Activated T-cell treated with anti-CD3 and anti-CD28 coated beads, Interleukin-2, amount 50 U/mL, for 4 hours (primary cell): ENCODE measurements around the gene VARS1. TPM values are rescaled to one million over a fixed set of nuclear protein-coding genes. Genes with fewer than 3 reads are reported as not detected.

Experiments
- ATAC-seq, 2 donors: fragments of 200-7000 bp; cut with Tn5 transposase; one replicate each; pipeline ENCODE4 v1.10.0; 2021
- DNase-seq: peaks from one replicate; pipeline ENCODE4 v3.0.0-alpha.2; 2020
- H3K27me3 Mint-ChIP-seq: one replicate; pipeline ENCODE4 v1.8.0; 2021; ENCODE audit warnings: low read depth, mixed read lengths
- H3K36me3 Mint-ChIP-seq: one replicate; pipeline ENCODE4 v1.8.0; 2022; ENCODE audit warnings: mixed read lengths; ENCODE audit not compliant: insufficient read depth
- H3K4me1 Mint-ChIP-seq: one replicate; pipeline ENCODE4 v1.8.0; 2021; ENCODE audit warnings: low read depth, mixed read lengths
- H3K4me3 Mint-ChIP-seq: one replicate; pipeline ENCODE4 v1.8.0; 2021; ENCODE audit warnings: mild to moderate bottlenecking, moderate library complexity, mixed read lengths
- H3K9me3 Mint-ChIP-seq: one replicate; pipeline ENCODE4 v1.8.0; 2021; ENCODE audit warnings: mixed read lengths
- total RNA-seq, 3 donors: library from RNA; stranded (reverse); gene quantifications; one replicate each; pipeline ENCODE4 v1.2.1, GENCODE V29; 2021

VARS1 gene
- total RNA-seq, 3 donors from 2014 or later, result 231 to 263 (median 234) TPM

DNA sequence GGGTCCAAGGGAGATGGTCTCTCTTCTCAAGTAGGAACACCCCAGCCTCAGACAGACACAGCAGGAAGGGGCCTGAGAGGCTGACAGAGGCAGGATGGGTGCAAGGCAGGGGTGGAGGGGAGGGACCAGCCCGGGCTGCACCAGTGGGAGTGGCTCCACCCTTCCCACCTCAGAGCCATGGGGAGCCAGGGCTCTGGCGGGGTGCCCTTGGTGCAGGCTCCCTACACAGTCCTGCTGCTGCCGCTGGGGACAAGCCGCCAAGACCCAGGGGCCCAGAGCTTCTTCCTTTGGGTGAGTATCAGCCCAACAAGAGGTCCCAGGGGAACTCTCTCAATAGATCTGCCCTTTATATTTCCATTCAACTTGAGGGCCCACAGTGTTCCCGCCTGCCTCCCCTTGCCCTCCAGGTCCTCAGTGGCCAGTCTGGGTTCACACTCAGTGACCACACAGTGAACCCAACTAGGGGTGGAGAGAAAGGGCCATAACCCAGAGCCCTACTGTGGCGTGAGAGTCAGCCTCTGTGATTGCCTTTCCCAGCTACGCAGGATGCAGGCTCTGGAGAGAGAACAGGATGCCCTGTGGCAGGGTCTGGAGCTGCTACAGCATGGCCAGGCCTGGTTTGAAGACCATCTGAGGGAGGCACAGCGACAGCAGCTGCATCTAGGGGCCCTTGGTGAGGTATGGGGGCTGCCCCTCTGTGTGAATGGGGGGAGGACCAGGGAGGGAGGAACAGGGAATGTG lies 32.5 kb downstream of the VARS1 start:
- ATAC-seq, result no peak
- Mint-ChIP-seq H3K4me3 (no peak overlapping the region), H3K4me1 (peaks cover 2% of the 10 kb centered on the region), H3K9me3 (no peaks in the 10 kb centered on the region), H3K36me3 (peaks cover 22% of the 10 kb centered on the region), H3K27me3 (no peaks in the 10 kb centered on the region)
- DNase-seq, result no peak

DNA sequence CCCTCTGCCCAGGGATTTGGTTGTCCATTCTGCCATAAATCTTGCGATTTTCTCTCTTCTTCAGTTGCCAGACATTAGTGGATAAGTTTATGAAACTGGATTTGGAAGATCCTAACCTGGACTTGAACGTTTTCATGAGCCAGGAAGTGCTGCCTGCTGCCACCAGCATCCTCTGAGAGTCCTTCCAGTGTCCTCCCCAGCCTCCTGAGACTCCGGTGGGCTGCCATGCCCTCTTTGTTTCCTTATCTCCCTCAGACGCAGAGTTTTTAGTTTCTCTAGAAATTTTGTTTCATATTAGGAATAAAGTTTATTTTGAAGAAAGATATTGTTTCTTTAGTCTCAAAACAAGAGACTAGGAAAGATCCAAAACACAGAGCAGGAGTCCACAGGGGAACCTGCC lies 33.2 kb downstream of the VARS1 start, which contains the start of gene SAPCD1:
Gene SAPCD1 (plus strand): TSS at position 301 of the 400 bp plus-strand sequence. CDS start 399 bp downstream, outside the sequence.
- Mint-ChIP-seq H3K4me1 (peaks cover 2% of the 10 kb centered on the region), H3K36me3 (peaks cover 22% of the 10 kb centered on the region), H3K9me3 (no peaks in the 10 kb centered on the region), H3K4me3 (no peak within 1 kb of the TSS), H3K27me3 (no peaks in the 10 kb centered on the region)
- DNase-seq, result no peak
- no peak for ATAC-seq

DNA sequence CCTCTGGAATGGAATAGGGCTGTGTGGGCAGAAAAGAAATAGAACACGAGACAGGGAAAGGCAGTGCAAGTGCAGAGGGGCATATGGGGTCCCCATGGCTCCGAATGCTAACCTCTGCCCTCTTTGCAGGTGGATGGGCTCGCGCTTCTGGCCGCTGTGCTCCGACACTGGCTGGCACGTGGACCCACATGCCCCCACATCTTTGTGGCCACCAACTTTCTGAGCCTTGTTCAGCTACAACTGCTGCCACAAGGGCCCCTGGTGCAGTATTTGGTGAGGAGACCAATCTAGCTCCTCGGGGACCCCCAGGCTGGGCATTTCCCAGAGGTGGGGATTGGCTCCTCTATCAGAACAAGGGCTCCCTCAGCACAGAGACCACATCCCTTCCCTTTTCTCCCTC lies 34.2 kb downstream of the VARS1 start:
- peaks cover 22% of the 10 kb centered on the region for H3K36me3 Mint-ChIP-seq
- DNase-seq, result no peak

GRCh38 chr6:31760790-31761189 lies 34.8 kb downstream of the VARS1 start:
- ATAC-seq (no peak), DNase-seq (no peak)
- no peak overlapping the region for H3K4me3 Mint-ChIP-seq
- H3K4me1 Mint-ChIP-seq, result peaks cover 2% of the 10 kb centered on the region
- H3K27me3 Mint-ChIP-seq, result no peaks in the 10 kb centered on the region
- H3K36me3 Mint-ChIP-seq, result peaks cover 22% of the 10 kb centered on the region
- H3K9me3 Mint-ChIP-seq, result no peaks in the 10 kb centered on the region

More for the DNA sequence above, 34.2 kb downstream of the VARS1 start:
- H3K27me3 Mint-ChIP-seq, result no peaks in the 10 kb centered on the region
- no peaks in the 10 kb centered on the region for H3K9me3 Mint-ChIP-seq
- H3K4me1 Mint-ChIP-seq, result peaks cover 2% of the 10 kb centered on the region
- H3K4me3 Mint-ChIP-seq, result no peak overlapping the region
- no peak for ATAC-seq

GRCh38 chr6:31758281-31758680 lies 37.3 kb downstream of the VARS1 start:
- no peaks in the 10 kb centered on the region for H3K27me3 Mint-ChIP-seq
- H3K36me3 Mint-ChIP-seq, result peaks cover 18% of the 10 kb centered on the region
- H3K4me1 Mint-ChIP-seq, result no peaks in the 10 kb centered on the region
- DNase-seq (no peak), ATAC-seq (no peak)
- no peaks in the 10 kb centered on the region for H3K9me3 Mint-ChIP-seq
- H3K4me3 Mint-ChIP-seq, result no peak overlapping the region

DNA sequence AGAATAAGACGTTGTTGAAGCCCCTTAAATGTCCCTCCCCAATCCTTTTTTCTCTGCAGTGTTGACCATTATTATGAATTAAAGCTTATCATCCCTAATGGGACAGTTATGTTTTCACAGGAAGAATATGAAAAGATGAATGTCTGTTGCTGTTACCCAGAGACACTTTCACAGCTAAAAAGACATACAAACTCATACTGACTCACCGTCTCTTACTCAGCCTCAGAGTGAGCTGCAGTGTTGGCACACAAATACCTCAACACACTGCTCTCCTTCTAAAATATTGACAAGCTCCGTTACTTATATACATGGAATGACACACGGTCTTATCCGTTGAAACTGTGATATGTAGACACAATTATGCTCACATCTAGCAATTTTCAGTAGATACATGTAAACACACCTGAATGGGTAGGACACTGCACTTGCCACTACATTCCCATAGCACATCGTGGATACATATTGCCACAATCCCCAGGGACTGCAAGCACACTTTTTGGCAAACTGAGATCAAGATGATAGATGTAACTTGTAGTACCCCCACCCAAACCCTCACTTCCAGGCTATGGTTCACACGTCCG lies 42.7 kb downstream of the VARS1 start:
- no peak for ATAC-seq
- no peak overlapping the region for H3K4me3 Mint-ChIP-seq
- no peaks in the 10 kb centered on the region for H3K9me3 Mint-ChIP-seq

DNA sequence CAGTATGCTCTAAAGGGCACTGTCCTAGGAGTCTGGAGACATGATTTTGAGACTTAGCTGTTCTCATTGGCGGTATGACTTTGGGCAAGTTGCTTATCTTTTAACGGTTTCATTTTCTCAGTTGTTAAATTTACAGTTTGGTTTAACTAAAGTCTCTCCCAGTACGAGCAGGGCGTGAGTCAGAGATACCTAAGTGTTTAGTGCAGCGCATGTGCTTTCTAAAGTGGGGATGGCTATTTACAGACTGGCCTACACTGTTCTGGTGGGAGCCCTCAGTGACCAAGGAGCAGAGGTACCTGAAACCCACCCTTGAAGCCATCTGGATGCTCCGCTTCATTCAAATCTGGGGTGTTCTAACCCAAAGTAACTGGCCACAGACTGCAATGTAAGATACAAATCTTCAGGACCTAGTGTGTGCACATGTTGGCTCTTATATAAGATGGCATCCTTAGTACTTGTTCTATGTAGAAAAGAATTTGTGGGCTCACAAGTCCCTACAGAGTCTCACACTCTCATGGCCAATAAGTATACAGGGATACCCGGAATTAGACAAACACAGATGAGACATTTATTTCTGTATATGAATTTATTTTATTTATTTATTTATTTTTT lies 45.0 kb downstream of the VARS1 start:
- ATAC-seq (no peak), DNase-seq (no peak)
- Mint-ChIP-seq H3K4me1 (no peaks in the 10 kb centered on the region), H3K36me3 (peaks cover 9% of the 10 kb centered on the region), H3K4me3 (no peak overlapping the region), H3K9me3 (no peaks in the 10 kb centered on the region), H3K27me3 (no peaks in the 10 kb centered on the region)

More for the DNA sequence above, 42.7 kb downstream of the VARS1 start:
- Mint-ChIP-seq H3K4me1 (no peaks in the 10 kb centered on the region), H3K27me3 (no peaks in the 10 kb centered on the region), H3K36me3 (peaks cover 4% of the 10 kb centered on the region)
- DNase-seq, result no peak

- no peaks in the 10 kb centered on the region for H3K9me3 Mint-ChIP-seq
- H3K36me3 Mint-ChIP-seq, result peaks cover 9% of the 10 kb centered on the region
Observed at GRCh38 chr6:31749301-31750036, 46.1 kb downstream of the VARS1 start.

More at GRCh38 chr6:31749301-31750036, 46.1 kb downstream of the VARS1 start:
- DNase-seq, result no peak
- Mint-ChIP-seq H3K27me3 (no peaks in the 10 kb centered on the region), H3K4me3 (no peak overlapping the region), H3K4me1 (no peaks in the 10 kb centered on the region)
- ATAC-seq, result no peak

Other genes with a start within 250 kb of the VARS1 start
- gene ATP6V1G2, start 249.1 kb downstream of the VARS1 start, total RNA-seq, result under 1 TPM; 0.38 to 0.84 (median 0.58) TPM
- 10 to 100 TPM in 2 of 3 donors, 1 to 10 TPM in 1; 9.3 to 12.8 (median 12.7) TPM for gene NFKBIL1, start 248.1 kb downstream of the VARS1 start, total RNA-seq
- 1,000 to 10,000 TPM; 1,238 to 1,641 (median 1,296) TPM for gene LTA, start 223.5 kb downstream of the VARS1 start, total RNA-seq
- 100 to 1,000 TPM; 485 to 701 (median 587) TPM for gene TNF, start 220.2 kb downstream of the VARS1 start, total RNA-seq
- gene LTB, start 213.3 kb downstream of the VARS1 start, total RNA-seq, result 100 to 1,000 TPM; 161 to 210 (median 186) TPM
- gene LST1, start 209.5 kb downstream of the VARS1 start, total RNA-seq, result 1 to 10 TPM; 4.8 to 7.9 (median 7.0) TPM
- 10 to 100 TPM in 1 of 3 donors, 1 to 10 TPM in 2; 6.0 to 27.3 (median 8.4) TPM for gene NCR3, start 202.7 kb downstream of the VARS1 start, total RNA-seq
- 10 to 100 TPM; 18.5 to 57.5 (median 36.5) TPM for gene AIF1, start 180.5 kb downstream of the VARS1 start, total RNA-seq
- 100 to 1,000 TPM; 290 to 309 (median 306) TPM for gene PRRC2A, start 175.0 kb downstream of the VARS1 start, total RNA-seq
- 100 to 1,000 TPM; 403 to 418 (median 411) TPM for gene BAG6, start 143.1 kb downstream of the VARS1 start, total RNA-seq
- gene APOM, start 139.9 kb downstream of the VARS1 start, total RNA-seq, result 1 to 10 TPM; 1.8 to 2.8 (median 2.1) TPM
- gene C6orf47, start 135.0 kb downstream of the VARS1 start, total RNA-seq, result 10 to 100 TPM; 17.1 to 18.3 (median 18.2) TPM
- gene GPANK1, start 130.8 kb downstream of the VARS1 start, total RNA-seq, result 10 to 100 TPM; 34.9 to 37.8 (median 37.5) TPM
- 100 to 1,000 TPM; 301 to 311 (median 307) TPM for gene CSNK2B, start 129.7 kb downstream of the VARS1 start, total RNA-seq
- 10 to 100 TPM; 22.6 to 24.0 (median 22.9) TPM for gene LY6G5B, start 125.8 kb downstream of the VARS1 start, total RNA-seq
- gene LY6G5C, start 114.7 kb downstream of the VARS1 start, total RNA-seq, result 1 to 10 TPM; 2.3 to 3.8 (median 3.1) TPM
- gene ABHD16A, start 92.4 kb downstream of the VARS1 start, total RNA-seq, result 10 to 100 TPM; 33.9 to 38.1 (median 35.2) TPM
- not detected for gene LY6G6F, start 88.9 kb downstream of the VARS1 start, total RNA-seq
- not detected for gene LY6G6D, start 80.4 kb downstream of the VARS1 start, total RNA-seq
- not detected for gene LY6G6C, start 74.0 kb downstream of the VARS1 start, total RNA-seq
- under 1 TPM in 2 of 3 donors, not detected in 1; 0.33 to 0.55 TPM for gene MPIG6B, start 72.4 kb downstream of the VARS1 start, total RNA-seq
- 1 to 10 TPM; 3.4 to 3.9 (median 3.5) TPM for gene DDAH2, start 66.5 kb downstream of the VARS1 start, total RNA-seq
- 100 to 1,000 TPM; 344 to 370 (median 353) TPM for gene CLIC1, start 59.2 kb downstream of the VARS1 start, total RNA-seq
- 10 to 100 TPM; 30.9 to 35.4 (median 34.3) TPM for gene MSH5, start 55.7 kb downstream of the VARS1 start, total RNA-seq
- 10 to 100 TPM in 2 of 3 donors, 1 to 10 TPM in 1; 9.4 to 12.2 (median 12.1) TPM for gene SAPCD1, start 33.1 kb downstream of the VARS1 start, total RNA-seq
- 1 to 10 TPM; 1.4 TPM for gene VWA7, start 18.4 kb downstream of the VARS1 start, total RNA-seq
- gene LSM2, start 11.2 kb upstream of the VARS1 start, total RNA-seq, result 100 to 1,000 TPM; 163 to 192 (median 184) TPM
- 1 to 10 TPM; 1.6 to 1.8 (median 1.7) TPM for gene HSPA1L, start 19.5 kb upstream of the VARS1 start, total RNA-seq
- 10 to 100 TPM; 33.3 to 38.1 (median 34.2) TPM for gene HSPA1A, start 19.8 kb upstream of the VARS1 start, total RNA-seq
- 10 to 100 TPM; 76.1 to 97.7 (median 93.0) TPM for gene HSPA1B, start 32.0 kb upstream of the VARS1 start, total RNA-seq
- gene NEU1, start 67.1 kb upstream of the VARS1 start, total RNA-seq, result 10 to 100 TPM; 25.6 to 26.7 (median 26.0) TPM
- under 1 TPM; 0.13 to 0.60 (median 0.20) TPM for gene SLC44A4, start 83.2 kb upstream of the VARS1 start, total RNA-seq
- gene EHMT2, start 101.9 kb upstream of the VARS1 start, total RNA-seq, result 10 to 100 TPM; 52.8 to 70.9 (median 67.8) TPM
- 1 to 10 TPM; 3.5 to 6.1 (median 5.4) TPM for gene ZBTB12, start 106.3 kb upstream of the VARS1 start, total RNA-seq
- 1 to 10 TPM in 1 of 3 donors, under 1 TPM in 2; 0.56 to 1.0 (median 0.95) TPM for gene C2, start 132.0 kb upstream of the VARS1 start, total RNA-seq
- gene CFB, start 150.3 kb upstream of the VARS1 start, total RNA-seq, result 1 to 10 TPM in 2 of 3 donors, under 1 TPM in 1; 0.42 to 1.5 (median 1.4) TPM
- 100 to 1,000 TPM; 107 to 111 (median 109) TPM for gene NELFE, start 163.2 kb upstream of the VARS1 start, total RNA-seq
- gene SKIC2, start 163.4 kb upstream of the VARS1 start, total RNA-seq, result 100 to 1,000 TPM; 123 to 157 (median 132) TPM
- gene DXO, start 176.4 kb upstream of the VARS1 start, total RNA-seq, result 1 to 10 TPM; 7.1 to 9.0 (median 8.9) TPM
- 1 to 10 TPM; 4.3 to 5.9 (median 5.3) TPM for gene C4A, start 186.3 kb upstream of the VARS1 start, total RNA-seq
- 1 to 10 TPM; 4.9 to 5.3 (median 5.2) TPM for gene C4B, start 219.0 kb upstream of the VARS1 start, total RNA-seq
- gene CYP21A2, start 242.7 kb upstream of the VARS1 start, total RNA-seq, result 1 to 10 TPM in 1 of 3 donors, under 1 TPM in 2; 0.74 to 1.0 (median 0.84) TPM